Activated naive CD4-positive, alpha-beta T cell treated with anti-CD3 and anti-CD28 coated beads, Interleukin-2, amount 10 ng/mL, durations not matched to agents 7 days and 5 days (primary cell): ENCODE measurements around the gene MDFIC.

Experiments used
- CTCF ChIA-PET: fragments of 350-600 bp; sonication (Branson Sonifier 250); formaldehyde crosslinking; loops from one replicate; lab custom pipeline; 2021; ENCODE audit warnings: antibody characterized with exemption; lab: Charles Lee
- DNase-seq: peaks from one replicate; pipeline ENCODE4 v3.0.0-alpha.2; 2020
- H3K27ac Mint-ChIP-seq: one replicate; pipeline ENCODE4 v1.8.0; 2021; ENCODE audit warnings: mild to moderate bottlenecking, moderate library complexity, mixed read lengths
- H3K27me3 Mint-ChIP-seq: one replicate; pipeline ENCODE4 v1.8.0; 2021; ENCODE audit warnings: mild to moderate bottlenecking, mixed read lengths
- H3K36me3 Mint-ChIP-seq: one replicate; pipeline ENCODE4 v1.8.0; 2021; ENCODE audit warnings: mixed read lengths
- H3K4me1 Mint-ChIP-seq: one replicate; pipeline ENCODE4 v1.8.0; 2021; ENCODE audit warnings: mixed read lengths
- H3K4me3 Mint-ChIP-seq: one replicate; pipeline ENCODE4 v1.8.0; 2021; ENCODE audit warnings: mild to moderate bottlenecking, moderate library complexity, mixed read lengths
- H3K9me3 Mint-ChIP-seq: one replicate; pipeline ENCODE4 v1.8.0; 2021; ENCODE audit warnings: mixed read lengths

MDFIC gene

DNA sequence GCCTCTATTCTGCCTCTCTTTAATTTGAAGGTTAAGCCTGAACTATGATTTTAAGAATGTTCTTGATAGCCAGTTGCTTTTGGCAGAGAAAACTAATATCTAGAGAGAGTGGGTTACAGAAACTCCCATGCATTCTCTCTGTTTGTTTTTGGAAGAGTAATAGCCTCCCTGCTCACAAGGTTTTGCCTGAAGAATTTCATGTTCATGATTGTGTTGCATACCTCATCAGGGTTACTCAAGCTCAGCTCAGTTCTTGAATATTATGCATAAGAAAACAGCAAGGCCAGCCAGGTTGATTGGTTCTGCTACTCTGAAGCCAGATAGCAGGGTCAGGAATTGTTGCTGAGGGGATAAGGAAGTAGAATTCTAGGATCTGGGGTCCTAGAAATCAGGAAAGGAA is 137.4 kb downstream of the MDFIC start:
- peaks cover 4% of the 10 kb centered on the region for H3K27me3 Mint-ChIP-seq
- no peak for DNase-seq
- no peaks in the 10 kb centered on the region for H3K4me1 Mint-ChIP-seq
- CTCF ChIA-PET, result interaction anchor here (0.6 kb wide), 1 partner anchor 402 kb away, joined by 3 read pairs; no protein-coding TSS in a partner anchor
- no peak overlapping the region for H3K4me3 Mint-ChIP-seq
- H3K27ac Mint-ChIP-seq, result no peak overlapping the region
- H3K9me3 Mint-ChIP-seq, result no peaks in the 10 kb centered on the region
- H3K36me3 Mint-ChIP-seq, result no peaks in the 10 kb centered on the region

GRCh38 chr7:115060095-115060870 is 138.4 kb downstream of the MDFIC start:
- Mint-ChIP-seq H3K4me3 (no peak overlapping the region), H3K4me1 (no peaks in the 10 kb centered on the region), H3K27me3 (peaks cover 4% of the 10 kb centered on the region), H3K27ac (no peak overlapping the region), H3K9me3 (no peaks in the 10 kb centered on the region), H3K36me3 (no peaks in the 10 kb centered on the region)
- no peak for DNase-seq
- CTCF ChIA-PET, result interaction anchor here (0.6 kb wide), 2 partner anchors 83 to 401 kb away, joined by 3 read pairs; no protein-coding TSS in a partner anchor

GRCh38 chr7:115066050-115066449 is 144.2 kb downstream of the MDFIC start:
- Mint-ChIP-seq H3K4me3 (no peak overlapping the region), H3K27ac (no peak overlapping the region), H3K36me3 (no peaks in the 10 kb centered on the region), H3K9me3 (no peaks in the 10 kb centered on the region), H3K27me3 (peaks cover 4% of the 10 kb centered on the region), H3K4me1 (peaks cover 8% of the 10 kb centered on the region)
- DNase-seq, result no peak
- CTCF ChIA-PET, result no interaction called here

DNA sequence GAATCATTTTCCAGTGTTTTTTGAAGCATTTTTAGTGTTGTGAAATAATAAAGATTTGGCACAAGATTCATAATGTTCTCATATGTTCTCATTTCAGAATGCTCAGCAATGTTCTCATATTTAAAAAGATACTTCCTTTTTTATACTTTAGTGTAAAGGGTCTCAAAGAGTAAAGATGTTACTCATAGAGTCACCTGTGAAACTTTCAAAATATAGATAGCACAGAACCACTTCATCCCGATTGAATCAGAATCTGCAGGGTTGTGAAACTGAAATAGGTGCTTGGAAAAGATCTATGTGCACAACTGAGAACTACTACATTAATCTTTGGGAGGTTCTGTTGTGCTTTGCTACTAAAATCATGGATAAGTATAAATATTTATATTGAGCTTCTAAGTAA is 144.7 kb downstream of the MDFIC start:
- DNase-seq, result no peak
- CTCF ChIA-PET, result no interaction called here
- no peaks in the 10 kb centered on the region for H3K9me3 Mint-ChIP-seq
- H3K27ac Mint-ChIP-seq, result no peak overlapping the region
- peaks cover 8% of the 10 kb centered on the region for H3K4me1 Mint-ChIP-seq
- H3K4me3 Mint-ChIP-seq, result no peak overlapping the region
- peaks cover 4% of the 10 kb centered on the region for H3K27me3 Mint-ChIP-seq
- H3K36me3 Mint-ChIP-seq, result no peaks in the 10 kb centered on the region

DNA sequence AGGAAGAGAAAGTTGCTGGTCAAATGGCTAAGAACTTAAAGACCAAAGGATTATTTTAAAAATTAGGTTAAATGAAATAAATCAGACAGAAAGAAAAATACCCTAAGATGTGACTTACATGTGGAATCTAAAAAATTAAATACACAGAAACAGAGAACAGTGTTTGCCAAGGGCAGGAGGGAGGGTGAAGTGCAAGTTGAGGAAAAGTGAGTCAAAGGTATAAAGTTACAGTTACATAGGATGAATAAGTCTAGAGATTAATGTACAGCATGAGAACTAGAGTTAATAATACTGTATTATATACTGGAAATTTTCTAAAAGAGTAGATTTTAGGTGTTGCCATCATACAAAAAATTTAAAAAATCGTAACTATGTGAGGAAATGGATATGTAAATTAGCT is 146.3 kb downstream of the MDFIC start:
- CTCF ChIA-PET, result no interaction called here
- H3K9me3 Mint-ChIP-seq, result no peaks in the 10 kb centered on the region
- no peaks in the 10 kb centered on the region for H3K36me3 Mint-ChIP-seq
- no peak for DNase-seq
- H3K4me1 Mint-ChIP-seq, result peaks cover 8% of the 10 kb centered on the region
- H3K27ac Mint-ChIP-seq, result no peak overlapping the region
- H3K27me3 Mint-ChIP-seq, result peaks cover 1% of the 10 kb centered on the region
- H3K4me3 Mint-ChIP-seq, result no peak overlapping the region
